ENCODE data around the gene SMIM11.

SMIM11 gene

DNA sequence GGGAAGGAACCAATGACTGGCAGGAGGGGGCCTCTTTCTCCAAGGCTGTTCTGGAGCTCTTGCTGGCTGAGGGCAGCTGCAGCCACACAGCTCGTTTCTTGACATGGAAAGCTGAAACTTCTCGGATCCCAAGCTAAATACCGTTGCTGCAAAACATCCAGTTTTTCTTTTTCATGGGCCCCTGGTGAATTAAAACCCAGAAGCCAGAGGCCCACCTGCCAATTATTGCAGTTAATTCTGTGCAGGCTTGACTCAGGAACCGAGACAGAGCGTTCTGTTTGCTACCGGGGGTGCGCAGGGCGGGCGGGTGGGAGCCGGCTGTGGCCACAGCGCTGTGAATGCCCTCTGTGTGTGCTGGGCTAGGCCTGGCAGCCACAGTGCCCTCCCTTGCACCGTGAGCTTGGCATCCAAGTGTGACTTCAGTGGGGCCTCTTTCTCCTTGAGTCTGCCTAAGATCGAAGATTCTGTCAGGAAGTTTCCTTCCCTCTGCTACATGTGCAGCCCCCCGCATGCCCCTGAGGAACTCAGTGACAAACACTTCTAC, 31.4 kb upstream of the SMIM11 start:
- in situ Hi-C loops (cut with HindIII; ENCODE audit: low pct_unique_long_range_greater_than_20kb, low sequenced_read_pairs), result no loop called here
- no peak for TF ChIP-seq JUND (IDR thresholded peaks at IDR 0.05; ENCODE audit: low read depth)
- no peak for DNase-seq (ENCODE audit: low read depth in 1 of 2, low spot score in 1 of 2)

DNA sequence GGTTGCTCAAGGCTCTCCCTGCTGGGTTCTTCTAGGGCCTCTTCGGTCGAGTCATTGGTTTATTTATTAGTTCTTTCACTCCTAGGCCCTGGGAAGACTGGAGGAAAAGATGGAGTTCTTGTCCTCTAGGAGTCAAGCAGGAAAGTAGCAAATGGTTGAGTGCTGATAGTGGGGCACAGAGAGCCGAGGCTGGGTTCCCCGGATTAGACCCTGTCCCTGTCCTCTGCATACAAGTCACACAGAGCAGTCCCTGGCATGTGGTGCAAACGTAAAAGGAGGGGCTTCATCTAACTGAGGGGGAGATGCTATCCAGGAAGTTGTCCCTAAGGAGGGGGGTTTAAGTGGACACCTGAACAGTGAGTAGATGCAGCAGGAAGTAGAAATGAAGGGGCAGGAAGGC, 30.7 kb upstream of the SMIM11 start:
- in situ Hi-C loops (cut with HindIII; ENCODE audit: low pct_unique_long_range_greater_than_20kb, low sequenced_read_pairs), result no loop called here
- no peak for TF ChIP-seq JUND (IDR thresholded peaks at IDR 0.05; ENCODE audit: low read depth)
- DNase-seq (ENCODE audit: low read depth in 1 of 2, low spot score in 1 of 2), result no peak

DNA sequence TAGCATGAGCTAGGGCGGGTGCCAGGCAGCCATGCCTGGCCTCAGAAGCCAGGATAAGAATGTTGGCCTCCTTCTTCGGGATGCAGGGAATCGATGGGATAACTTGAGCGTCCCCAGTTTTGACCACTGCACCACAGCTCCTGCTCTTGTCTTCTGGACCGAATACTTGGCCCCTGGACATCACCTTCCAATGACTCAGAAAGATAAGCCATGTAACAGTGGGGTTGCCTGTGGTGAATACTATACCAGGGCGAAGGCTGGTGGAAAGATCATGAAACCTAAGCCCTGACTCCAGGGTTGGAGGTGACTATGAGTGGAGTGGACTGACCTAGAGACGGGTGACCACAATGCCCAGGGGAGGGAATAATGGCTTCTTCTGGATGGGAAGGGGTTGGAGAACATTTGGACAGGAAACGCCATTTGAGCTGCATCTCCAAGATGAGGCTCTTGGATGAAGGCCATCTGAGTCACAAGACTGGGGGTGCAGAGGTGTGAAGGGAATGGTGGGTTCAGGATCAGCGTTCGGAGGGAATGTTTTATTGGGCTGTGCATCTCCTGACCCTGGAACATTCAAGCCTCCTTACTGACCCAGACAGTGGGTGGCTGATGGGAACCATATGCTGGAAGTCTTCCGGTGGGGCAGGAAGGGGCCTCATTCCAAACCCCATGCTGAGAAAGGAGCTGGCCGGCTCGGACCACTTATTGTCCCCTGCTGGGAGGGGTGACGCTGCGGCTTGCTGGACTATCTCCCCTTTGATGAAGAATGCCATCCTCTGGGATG, 30.0 kb upstream of the SMIM11 start:
- in situ Hi-C loops (cut with HindIII; ENCODE audit: low pct_unique_long_range_greater_than_20kb, low sequenced_read_pairs), result no loop called here
- DNase-seq (ENCODE audit: low read depth in 1 of 2, low spot score in 1 of 2), result no peak
- no peak for TF ChIP-seq JUND (IDR thresholded peaks at IDR 0.05; ENCODE audit: low read depth)

DNA sequence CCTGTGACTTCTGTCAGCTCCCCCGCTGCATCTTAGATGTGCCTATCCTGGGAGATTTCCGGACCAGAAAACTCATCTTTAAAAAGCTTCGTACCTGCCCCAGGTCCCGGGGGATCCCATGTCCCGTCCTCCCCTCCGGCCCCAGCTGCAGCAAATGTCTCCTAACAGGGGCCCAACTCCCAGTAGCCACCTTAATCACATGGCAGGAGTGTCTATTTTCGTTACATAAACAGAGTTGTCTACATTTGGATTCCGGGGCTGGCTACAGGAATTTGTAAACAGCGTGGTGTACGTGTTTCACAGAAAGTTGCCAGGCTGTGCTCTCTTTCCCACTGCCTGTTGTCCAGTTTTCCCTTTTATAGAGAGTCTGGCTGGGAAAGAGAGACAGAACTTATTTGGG, 29.4 kb upstream of the SMIM11 start:
- DNase-seq (ENCODE audit: low read depth in 1 of 2, low spot score in 1 of 2), result no peak
- in situ Hi-C loops (cut with HindIII; ENCODE audit: low pct_unique_long_range_greater_than_20kb, low sequenced_read_pairs), result no loop called here
- TF ChIP-seq JUND (IDR thresholded peaks at IDR 0.05; ENCODE audit: low read depth), result no peak

DNA sequence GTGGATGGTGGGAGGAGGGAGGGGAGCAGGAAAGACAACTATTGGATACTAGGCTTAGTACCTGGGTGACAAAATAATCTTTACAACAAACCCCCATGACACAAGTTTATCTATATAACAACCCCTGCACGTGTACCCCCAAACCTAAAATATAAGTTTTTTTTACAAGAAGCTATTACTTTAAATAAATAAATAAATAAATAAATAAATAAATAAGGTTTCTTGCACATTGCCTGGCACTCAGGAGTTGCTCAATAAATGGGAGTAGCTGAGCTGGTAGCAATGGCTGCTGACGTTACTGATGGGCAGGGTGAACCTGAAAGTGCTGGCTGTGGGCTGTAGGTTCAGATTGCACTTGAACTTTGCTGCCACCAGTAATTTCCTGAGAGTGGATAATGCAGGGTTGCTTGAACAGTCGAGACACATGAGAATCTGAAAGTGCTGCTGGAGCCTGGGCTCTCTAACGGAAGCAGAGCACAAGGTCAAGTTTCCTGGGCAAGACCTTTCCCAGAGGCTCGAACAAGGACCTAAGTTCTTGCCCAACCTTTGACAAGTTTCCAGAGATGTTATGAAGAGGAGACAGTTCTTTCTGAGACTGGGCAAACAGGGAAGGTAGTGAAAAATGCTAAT, 26.3 kb upstream of the SMIM11 start:
- in situ Hi-C loops (cut with HindIII; ENCODE audit: low pct_unique_long_range_greater_than_20kb, low sequenced_read_pairs), result no loop called here
- no peak for DNase-seq (ENCODE audit: low read depth in 1 of 2, low spot score in 1 of 2)
- TF ChIP-seq JUND (IDR thresholded peaks at IDR 0.05; ENCODE audit: low read depth), result no peak

DNA sequence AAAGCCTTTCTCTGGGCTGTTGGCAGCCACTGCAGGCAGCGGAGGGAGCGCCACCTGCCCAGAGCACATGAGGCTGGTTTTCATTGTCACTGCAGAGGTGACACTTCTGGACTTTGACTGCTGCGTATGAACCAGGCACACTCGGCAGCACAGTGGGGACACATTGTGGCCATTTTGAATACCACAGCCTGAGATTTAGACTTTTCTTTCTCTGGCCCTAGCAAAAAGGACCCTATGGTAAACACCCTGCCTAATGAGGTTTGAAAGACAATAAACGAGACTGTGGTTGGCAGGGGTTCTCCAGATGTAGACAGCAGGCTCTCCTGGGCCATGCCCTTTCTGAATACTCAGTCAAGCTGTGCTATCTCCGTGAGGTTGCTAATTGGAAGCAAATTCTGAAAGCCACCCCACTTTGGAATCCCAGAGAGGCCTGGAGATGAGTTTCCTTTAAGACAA, 23.5 kb upstream of the SMIM11 start:
- DNase-seq (ENCODE audit: low read depth in 1 of 2, low spot score in 1 of 2), result peak; percentile 68 to 87
- no peak for TF ChIP-seq JUND (IDR thresholded peaks at IDR 0.05; ENCODE audit: low read depth)
- in situ Hi-C loops (cut with HindIII; ENCODE audit: low pct_unique_long_range_greater_than_20kb, low sequenced_read_pairs), result no loop called here

DNA sequence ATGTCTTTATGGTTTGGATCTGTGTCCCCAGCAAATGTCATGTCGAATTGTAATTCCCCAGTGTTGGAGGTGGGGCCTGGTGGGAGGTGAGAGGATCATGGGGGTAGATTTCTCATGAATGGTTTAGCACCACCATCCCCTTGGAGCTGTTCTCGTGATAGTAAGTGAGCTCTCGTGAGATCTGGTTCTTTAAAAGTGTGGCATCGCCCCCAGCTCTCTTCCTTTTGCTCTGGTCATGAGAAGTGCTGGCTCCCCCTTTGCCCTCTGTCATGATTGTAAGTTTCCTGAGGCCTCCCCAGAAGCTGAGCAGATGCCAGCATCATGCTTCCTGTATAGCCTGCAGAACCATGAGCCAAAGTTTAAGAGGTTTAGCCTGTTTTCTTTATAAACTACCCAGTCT, 22.8 kb upstream of the SMIM11 start:
- no peak for TF ChIP-seq JUND (IDR thresholded peaks at IDR 0.05; ENCODE audit: low read depth)
- in situ Hi-C loops (cut with HindIII; ENCODE audit: low pct_unique_long_range_greater_than_20kb, low sequenced_read_pairs), result no loop called here

DNA sequence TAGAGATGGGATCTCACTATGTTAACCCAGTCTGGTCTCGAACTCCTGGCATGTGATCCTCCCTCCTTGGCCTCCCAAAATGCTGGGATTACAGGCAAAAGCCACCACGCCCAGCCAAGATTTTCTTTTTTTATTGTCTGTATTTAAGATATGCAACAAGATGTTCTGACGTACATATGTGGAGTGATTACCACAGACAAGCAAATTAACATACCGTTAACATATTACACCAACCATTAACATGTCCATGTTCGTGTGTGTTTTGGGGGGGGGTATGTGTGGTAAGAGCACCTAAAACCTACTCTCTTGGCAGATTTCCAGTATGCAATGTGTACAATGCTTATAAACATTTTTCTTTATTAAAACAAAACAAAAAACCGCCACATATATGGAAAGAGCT, 22.1 kb upstream of the SMIM11 start:
- in situ Hi-C loops (cut with HindIII; ENCODE audit: low pct_unique_long_range_greater_than_20kb, low sequenced_read_pairs), result no loop called here
- no peak for DNase-seq (ENCODE audit: low read depth in 1 of 2, low spot score in 1 of 2)
- no peak for TF ChIP-seq JUND (IDR thresholded peaks at IDR 0.05; ENCODE audit: low read depth)

More for the DNA sequence above, 22.8 kb upstream of the SMIM11 start:
- DNase-seq (ENCODE audit: low read depth in 1 of 2, low spot score in 1 of 2), result no peak

DNA sequence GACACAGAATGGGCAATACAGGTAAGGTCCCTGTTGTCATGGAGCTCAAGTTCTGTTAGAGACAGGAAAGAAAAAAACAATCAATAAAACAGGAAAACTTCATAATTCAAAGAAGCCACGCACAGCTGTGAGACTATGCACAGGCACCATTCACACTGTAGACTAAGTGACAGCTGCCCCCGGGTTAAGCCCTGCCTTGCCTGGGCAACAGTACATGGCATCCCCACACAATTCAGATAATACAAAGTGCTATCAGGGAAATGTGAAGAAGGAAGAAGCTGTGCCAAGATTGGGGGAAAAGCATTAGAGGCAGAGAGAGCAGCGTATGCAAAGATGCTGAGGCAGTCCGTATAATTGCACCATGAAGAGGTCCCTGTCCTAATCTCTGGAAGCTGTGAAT, 20.5 kb upstream of the SMIM11 start:
- TF ChIP-seq JUND (IDR thresholded peaks at IDR 0.05; ENCODE audit: low read depth), result no peak
- no peak for DNase-seq (ENCODE audit: low read depth in 1 of 2, low spot score in 1 of 2)
- in situ Hi-C loops (cut with HindIII; ENCODE audit: low pct_unique_long_range_greater_than_20kb, low sequenced_read_pairs), result no loop called here

DNA sequence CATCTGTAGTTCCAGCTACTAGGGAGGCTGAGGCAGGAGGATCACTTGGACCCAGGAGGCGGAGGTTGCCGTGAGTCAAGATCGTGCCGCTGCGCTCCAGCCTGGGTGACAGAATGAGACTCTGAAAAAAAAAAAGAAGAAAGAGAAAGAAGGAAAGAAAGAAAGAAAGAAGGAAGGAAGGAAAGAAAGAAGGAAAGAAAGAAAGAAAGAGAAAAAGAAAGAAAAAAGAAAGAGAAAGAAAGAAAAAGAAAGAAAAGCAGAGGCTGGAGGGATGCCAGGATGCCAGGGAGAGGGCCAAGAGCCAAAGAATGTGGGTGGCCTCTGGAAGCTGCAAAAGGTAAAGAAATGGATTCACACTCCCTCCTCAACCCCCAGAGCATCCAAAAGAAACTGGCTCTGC, 19.7 kb upstream of the SMIM11 start:
- in situ Hi-C loops (cut with HindIII; ENCODE audit: low pct_unique_long_range_greater_than_20kb, low sequenced_read_pairs), result no loop called here

DNA sequence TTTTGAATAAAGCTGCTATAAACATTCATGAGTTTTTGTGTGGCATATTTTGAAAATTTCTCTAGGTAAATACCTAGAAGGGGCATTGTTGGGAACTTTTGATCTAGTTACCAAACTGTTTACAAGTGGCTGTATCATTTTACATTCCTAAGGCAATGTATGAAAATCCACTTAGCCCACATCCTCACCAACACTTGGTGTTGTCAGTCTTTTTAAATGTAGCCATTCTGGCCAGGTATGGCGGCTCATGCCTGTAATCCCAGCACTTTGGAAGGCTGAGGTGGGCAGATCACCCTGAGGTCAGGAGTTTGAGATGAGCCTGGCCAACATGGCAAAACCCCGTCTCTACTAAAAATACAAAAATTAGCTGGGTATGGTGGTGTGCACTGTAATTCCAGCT, 17.4 kb upstream of the SMIM11 start:
- in situ Hi-C loops (cut with HindIII; ENCODE audit: low pct_unique_long_range_greater_than_20kb, low sequenced_read_pairs), result no loop called here
- no peak for TF ChIP-seq JUND (IDR thresholded peaks at IDR 0.05; ENCODE audit: low read depth)
- DNase-seq (ENCODE audit: low read depth in 1 of 2, low spot score in 1 of 2), result no peak

More for the DNA sequence above, 19.7 kb upstream of the SMIM11 start:
- no peak for TF ChIP-seq JUND (IDR thresholded peaks at IDR 0.05; ENCODE audit: low read depth)
- DNase-seq (ENCODE audit: low read depth in 1 of 2, low spot score in 1 of 2), result no peak

DNA sequence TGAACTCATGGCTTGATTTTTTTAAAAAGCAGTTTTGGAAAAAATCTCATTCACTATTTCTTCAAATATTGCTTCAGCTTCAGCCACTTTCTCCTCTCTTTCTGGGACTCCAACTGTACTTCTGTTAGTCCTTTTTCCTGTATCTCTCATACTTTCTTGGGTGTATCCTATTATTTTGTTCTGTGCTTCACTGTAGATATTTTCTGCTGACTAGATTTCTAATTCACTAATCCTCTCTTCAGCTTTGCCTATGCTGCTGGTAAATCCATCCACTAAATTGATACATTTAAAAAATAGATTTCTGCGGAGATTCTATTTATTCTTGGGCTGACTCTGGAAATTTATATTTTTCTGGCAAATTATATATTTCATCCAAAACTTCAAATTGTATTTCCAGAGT, 16.4 kb upstream of the SMIM11 start:
- in situ Hi-C loops (cut with HindIII; ENCODE audit: low pct_unique_long_range_greater_than_20kb, low sequenced_read_pairs), result no loop called here
- no peak for TF ChIP-seq JUND (IDR thresholded peaks at IDR 0.05; ENCODE audit: low read depth)
- DNase-seq (ENCODE audit: low read depth in 1 of 2, low spot score in 1 of 2), result no peak

DNA sequence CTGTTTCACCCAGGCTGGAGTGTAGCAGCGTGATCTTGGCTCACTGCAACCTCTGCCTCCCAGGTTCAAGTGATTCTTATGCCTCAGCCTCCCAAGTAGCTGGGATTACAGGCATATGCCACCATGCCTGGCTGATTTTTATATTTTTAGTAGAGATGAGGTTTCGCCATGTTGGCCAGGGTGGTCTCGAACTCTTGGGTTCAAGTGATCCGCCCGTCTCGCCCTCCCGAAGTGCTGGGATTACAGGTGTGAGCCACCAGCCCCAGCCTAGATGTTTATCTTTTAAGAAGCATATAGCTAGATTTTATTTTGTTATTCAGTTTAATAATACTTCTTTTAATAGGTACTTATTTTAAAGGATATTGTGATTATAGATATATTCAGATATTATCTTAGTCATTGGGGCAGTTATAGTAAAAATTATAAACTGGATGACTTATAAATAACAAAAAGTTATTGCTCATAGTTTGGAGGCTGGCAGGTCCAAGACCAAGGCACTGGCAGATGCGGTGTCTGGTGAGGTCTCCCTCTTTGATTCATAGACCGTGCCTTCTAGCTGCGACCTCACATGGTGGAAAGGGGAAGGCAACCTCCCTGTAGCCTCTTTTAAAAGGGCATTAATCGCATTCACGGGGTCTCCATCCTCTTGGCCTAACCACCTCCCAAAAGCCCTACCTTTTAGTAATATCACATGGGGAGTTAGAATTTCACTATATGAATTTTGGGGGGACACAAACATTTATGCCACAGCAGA, 14.6 kb upstream of the SMIM11 start:
- in situ Hi-C loops (cut with HindIII; ENCODE audit: low pct_unique_long_range_greater_than_20kb, low sequenced_read_pairs), result no loop called here

More for the DNA sequence above, 14.6 kb upstream of the SMIM11 start:
- DNase-seq (ENCODE audit: low read depth in 1 of 2, low spot score in 1 of 2), result peak in 1 of 2 experiments; percentile 11
- TF ChIP-seq JUND (IDR thresholded peaks at IDR 0.05; ENCODE audit: low read depth), result no peak
